Adrenal gland (tissue), 12 donors: ENCODE data around the gene SAMD4B. TPM values are rescaled to one million over a fixed set of nuclear protein-coding genes. Genes with fewer than 3 reads are reported as not detected.
A peak's percentile ranks its signal among the peaks of the same experiment; 100 is the strongest.

Source experiments
- DNase-seq, 7 donors: peaks; one replicate each; pipeline ENCODE4 v3.0.0-alpha.2; 2019 to 2020
- H3K27ac ChIP-seq, 5 donors: fragments of 200-600 bp; sonication (generic) in 4 of 5; 1 replicate in 3 of 5; 2 replicates in 2 of 5; pipeline versions ENCODE4 v1.5.1 to v1.8.0; 2016 to 2020; ENCODE audit warnings: mild to moderate bottlenecking in 1 of 5
- H3K27me3 ChIP-seq: fragments of 200-600 bp; 2 replicates; pipeline ENCODE4 v1.8.0; 2021
- H3K36me3 ChIP-seq, 2 donors: fragments of 200-600 bp; replicated peaks in 1 of 2; 1 replicate in 1 of 2; 2 replicates in 1 of 2; pipeline versions ENCODE4 v1.5.1 to v1.8.0; 2018 to 2022
- H3K4me1 ChIP-seq, 2 donors: fragments of 200-600 bp; replicated peaks in 1 of 2; 1 replicate in 1 of 2; 2 replicates in 1 of 2; pipeline versions ENCODE4 v1.5.1 to v1.8.0; 2018 to 2021
- H3K4me3 ChIP-seq, 4 donors: fragments of 200-600 bp; sonication (generic) in 3 of 4; one replicate each; pipeline ENCODE4 v1.5.1; 2016 to 2018
- H3K9me3 ChIP-seq, 3 donors: fragments of 200-600 bp; sonication (generic) in 1 of 3; replicated peaks in 1 of 3; 1 replicate in 2 of 3; 2 replicates in 1 of 3; pipeline versions ENCODE4 v1.5.1 to v1.8.0; 2016 to 2021
- CTCF ChIP-seq, 6 experiments: fragments of 450-650 bp in 4 of 6; fragments of 200-600 bp in 2 of 6; sonication (generic) in 1 of 6; IDR thresholded peaks; 1 replicate in 5 of 6; 2 replicates in 1 of 6; pipeline versions ENCODE4 v1.5.1 to v1.8.0; 2016 to 2021; ENCODE audit warnings: antibody characterized with exemption in 6 of 6, mild to moderate bottlenecking in 2 of 6, moderate library complexity in 1 of 6
- POLR2A ChIP-seq, 2 donors: fragments of 450-650 bp; IDR thresholded peaks; one replicate each; pipeline ENCODE4 v1.6.1; 2017; ENCODE audit warnings: antibody characterized with exemption in 2 of 2, mild to moderate bottlenecking in 2 of 2, moderate library complexity in 1 of 2
- WGBS, 4 donors: extraction: QIAGEN DNeasy Blood & Tissue Kit in 2 of 4; methylation state at CpG; one replicate each; pipeline versions ENCODE4 v1.1.5 to v1.1.7; 2013 to 2017; 5-methylcytosine and 5-hydroxymethylcytosine counted together
- intact Hi-C, 2 donors: fragments of 100-400 bp; cut with DNase I; formaldehyde crosslinking; loops; one replicate each; pipeline versions ENCODE4 v1.14.1 to v1.15.0; 2022 to 2023
- polyA plus RNA-seq, 3 donors: library from polyadenylated mRNA; stranded (reverse); fragments of 200-250 nt in 2 of 3; fragments of 350-450 nt in 1 of 3; fragmentation: Illumina TruSeq in 1 of 3; extraction: RNeasy Lipid Tissue Mini Kit (QIAGEN cat#74804) in 1 of 3; gene quantifications; one replicate each; pipeline ENCODE4 v1.2.3, GENCODE V29; 2013 to 2014
- total RNA-seq, 9 donors: library from RNA; depleted of rRNA in 4 of 9; stranded (reverse); fragments of >200 nt in 4 of 9; fragments of 120-200 nt in 1 of 9; fragmentation: NEBNext Ultra II Directional in 1 of 9; extraction: Animal tissue kit (Norgen Biotek cat#: 25700) in 1 of 9; gene quantifications; one replicate each; pipeline versions ENCODE4 v1.1.0 to v1.2.4, GENCODE V29; 2013 to 2023
- donor health status: healthy with polysubstance abuse.
- donor health status: Bipolar disorder and iron deficiency.
- donor health status: DM: yes; HTN: yes; CAD: no.
- donor health status: DM: no; HTN: no; CAD: no.
- donor health status: DM: no; HTN: no; CAD: no.
- donor health status: DM: yes; HTN: yes; CAD: no.

Gene SAMD4B
- total and polyA plus RNA-seq, 12 donors, result 37.9 to 280 (median 98.6) TPM

- intact Hi-C loops, result no loop called here
- Histone ChIP-seq H3K27me3 (no peaks in the 10 kb centered on the region), H3K27ac (peak overlapping the region; percentile 89 to 97 (median 96)), H3K4me1 (peaks cover 26 to 54% of the 10 kb centered on the region in 2 donors), H3K9me3 (no peaks in the 10 kb centered on the region), H3K4me3 (peak overlapping the region; percentile 80 to 96 (median 88)), H3K36me3 (peaks cover 0 to 16% of the 10 kb centered on the region in 2 donors)
- 0 to 4% (median 2%) methylated on average over 4 to 14 of the region's 14 CpGs for WGBS, 4 donors
- peak in 1 of 7 donors; percentile 49 for DNase-seq
- TF ChIP-seq CTCF (IDR thresholded peaks at IDR 0.05), result no peak
- no peak for TF ChIP-seq POLR2A (IDR thresholded peaks at IDR 0.05)
Observed at GRCh38 chr19:39407410-39407659, 65.1 kb downstream of the SAMD4B start.

- peak; percentile 35 to 44 for TF ChIP-seq POLR2A (IDR thresholded peaks at IDR 0.05)
- TF ChIP-seq CTCF (IDR thresholded peaks at IDR 0.05), result no peak
- Histone ChIP-seq H3K27ac (peak overlapping the region; percentile 89 to 97 (median 96)), H3K4me3 (peak overlapping the region; percentile 80 to 96 (median 88)), H3K36me3 (peaks cover 0 to 16% of the 10 kb centered on the region in 2 donors), H3K9me3 (no peaks in the 10 kb centered on the region), H3K4me1 (peaks cover 22 to 49% of the 10 kb centered on the region in 2 donors), H3K27me3 (no peaks in the 10 kb centered on the region)
- WGBS, 4 donors, result 13 to 51% (median 35%) methylated on average over 10 to 40 of the region's 40 CpGs
- intact Hi-C loops, result no loop called here
- peak in 4 of 7 donors; percentile 39 to 61 (median 54) for DNase-seq
Observed at GRCh38 chr19:39407660-39408391, 65.6 kb downstream of the SAMD4B start.

GRCh38 chr19:39408392-39409207, 66.4 kb downstream of the SAMD4B start:
- Histone ChIP-seq H3K4me1 (peaks cover 14 to 42% of the 10 kb centered on the region in 2 donors), H3K4me3 (peak overlapping the region; percentile 27 to 95 (median 81)), H3K27me3 (no peaks in the 10 kb centered on the region), H3K9me3 (no peaks in the 10 kb centered on the region), H3K36me3 (peaks cover 0 to 16% of the 10 kb centered on the region in 2 donors), H3K27ac (peak overlapping the region; percentile 89 to 97 (median 96))
- peak in 4 of 7 donors; percentile 42 to 61 (median 54) for DNase-seq
- TF ChIP-seq CTCF (IDR thresholded peaks at IDR 0.05) (no peak), POLR2A (IDR thresholded peaks at IDR 0.05) (peak; percentile 26 to 27)
- intact Hi-C loops, result no loop called here
- 40 to 63% (median 46%) methylated on average over 16 to 20 of the region's 20 CpGs for WGBS, 4 donors
